Kidney epithelial cell (primary cell): ENCODE results near the gene GSE1. TPM values are rescaled to one million over a fixed set of nuclear protein-coding genes. Genes with fewer than 3 reads are reported as not detected.

Experiments
- DNase-seq: peaks from one replicate; pipeline ENCODE4 v3.0.0-alpha.2; 2010; ENCODE audit warnings: low read depth
- H3K27me3 ChIP-seq: 2 replicates; pipeline ENCODE4 v1.6.0; 2011; ENCODE audit warnings: low read length; ENCODE audit not compliant: control insufficient read depth, insufficient read depth
- H3K36me3 ChIP-seq: 2 replicates; pipeline ENCODE4 v1.5.1; 2011; ENCODE audit warnings: low read length; ENCODE audit not compliant: control insufficient read depth, insufficient read depth
- H3K4me3 ChIP-seq: 2 replicates; pipeline ENCODE4 v1.5.1; 2011; ENCODE audit warnings: low read depth, mild to moderate bottlenecking, control low read depth, low read length
- total RNA-seq: library from RNA; depleted of rRNA; stranded (reverse); fragments of >200 nt; gene quantifications from 2 replicates; pipeline ENCODE4 v1.2.3, GENCODE V29; 2015
- TF ChIP-seq, protein P1 (sequence below): IDR thresholded peaks from 2 replicates; pipeline ENCODE4 v1.5.1; 2011; ENCODE audit warnings: mild to moderate bottlenecking, moderate library complexity, low read length, control low read depth, inconsistent platforms; ENCODE audit not compliant: insufficient read depth, poor library complexity, severe bottlenecking

The GSE1 gene
- total RNA-seq, 1 donor from 2014 or later: 25.7 TPM

DNA sequence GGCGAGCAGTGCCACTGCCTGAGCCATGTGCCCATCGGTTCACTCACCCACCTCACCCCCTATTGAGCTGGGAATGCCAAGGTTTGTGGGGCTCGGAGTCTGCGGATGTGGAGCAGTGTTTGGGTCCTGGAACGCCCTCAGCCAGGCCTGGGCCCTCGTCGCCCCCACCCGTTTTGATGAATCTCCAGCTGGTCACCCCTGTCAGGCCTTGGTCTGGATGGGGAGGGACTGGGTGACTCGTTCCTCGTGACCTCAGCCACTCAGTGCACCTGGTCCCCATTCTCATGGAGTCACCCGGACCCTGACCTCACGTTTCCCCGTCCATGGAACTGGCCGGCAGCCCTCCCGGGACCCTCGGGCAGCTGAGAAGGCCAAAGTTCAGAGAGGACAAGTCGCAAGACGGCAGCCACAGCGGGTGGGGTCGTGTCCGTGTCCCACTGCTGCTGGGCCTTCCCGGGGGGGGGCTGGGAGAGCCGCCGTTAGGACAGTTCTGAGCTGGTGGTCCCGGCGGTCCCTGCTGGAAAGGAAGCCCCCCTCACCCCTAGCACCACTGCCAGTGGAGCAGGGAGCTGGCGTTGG lies 23.2 kb downstream of the GSE1 start:
- no peaks in the 10 kb centered on the region for H3K27me3 ChIP-seq
- no peak overlapping the region for H3K4me3 ChIP-seq
- TF ChIP-seq, protein P1, sequence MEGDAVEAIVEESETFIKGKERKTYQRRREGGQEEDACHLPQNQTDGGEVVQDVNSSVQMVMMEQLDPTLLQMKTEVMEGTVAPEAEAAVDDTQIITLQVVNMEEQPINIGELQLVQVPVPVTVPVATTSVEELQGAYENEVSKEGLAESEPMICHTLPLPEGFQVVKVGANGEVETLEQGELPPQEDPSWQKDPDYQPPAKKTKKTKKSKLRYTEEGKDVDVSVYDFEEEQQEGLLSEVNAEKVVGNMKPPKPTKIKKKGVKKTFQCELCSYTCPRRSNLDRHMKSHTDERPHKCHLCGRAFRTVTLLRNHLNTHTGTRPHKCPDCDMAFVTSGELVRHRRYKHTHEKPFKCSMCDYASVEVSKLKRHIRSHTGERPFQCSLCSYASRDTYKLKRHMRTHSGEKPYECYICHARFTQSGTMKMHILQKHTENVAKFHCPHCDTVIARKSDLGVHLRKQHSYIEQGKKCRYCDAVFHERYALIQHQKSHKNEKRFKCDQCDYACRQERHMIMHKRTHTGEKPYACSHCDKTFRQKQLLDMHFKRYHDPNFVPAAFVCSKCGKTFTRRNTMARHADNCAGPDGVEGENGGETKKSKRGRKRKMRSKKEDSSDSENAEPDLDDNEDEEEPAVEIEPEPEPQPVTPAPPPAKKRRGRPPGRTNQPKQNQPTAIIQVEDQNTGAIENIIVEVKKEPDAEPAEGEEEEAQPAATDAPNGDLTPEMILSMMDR: no peak
- H3K36me3 ChIP-seq: no peaks in the 10 kb centered on the region
- no peak for DNase-seq

DNA sequence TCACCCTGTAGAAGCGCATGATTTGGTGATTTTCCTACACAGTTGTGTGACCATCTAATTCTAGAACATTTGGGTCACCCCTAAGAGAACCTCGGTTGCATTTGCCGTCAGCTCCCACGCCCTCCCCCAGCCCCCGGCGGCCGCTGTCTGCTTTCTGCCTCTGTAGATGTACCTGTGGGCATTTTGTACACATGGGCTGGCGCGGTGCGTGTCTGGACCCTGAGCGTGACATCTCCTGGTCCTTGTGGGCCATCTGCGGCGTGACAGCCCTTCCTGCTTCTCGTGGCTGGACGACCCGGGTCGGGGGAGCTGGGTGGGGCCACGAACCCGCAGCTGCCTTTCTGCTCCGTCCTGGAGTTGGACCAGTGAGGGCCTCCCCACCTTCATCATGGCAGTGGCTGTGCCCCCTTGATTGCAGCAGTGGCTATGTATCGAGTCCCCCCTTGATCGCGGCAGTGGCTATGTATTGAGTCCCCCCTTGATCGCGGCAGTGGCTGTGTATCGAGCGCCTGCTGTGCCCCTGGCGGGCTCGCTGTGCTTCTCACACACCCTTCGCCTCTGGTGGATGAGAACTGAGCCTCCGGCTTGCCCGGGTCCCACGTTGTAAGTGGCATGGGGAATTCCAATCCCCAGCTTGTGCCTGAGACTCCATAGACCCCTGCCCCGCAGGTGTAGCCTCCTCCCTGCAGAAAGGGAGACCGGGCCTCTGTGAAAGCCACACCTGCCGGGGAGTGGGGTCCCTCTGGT lies 24.1 kb downstream of the GSE1 start:
- Histone ChIP-seq H3K4me3 (no peak overlapping the region), H3K27me3 (no peaks in the 10 kb centered on the region), H3K36me3 (no peaks in the 10 kb centered on the region)
- TF ChIP-seq, protein P1: no peak
- no peak for DNase-seq

DNA sequence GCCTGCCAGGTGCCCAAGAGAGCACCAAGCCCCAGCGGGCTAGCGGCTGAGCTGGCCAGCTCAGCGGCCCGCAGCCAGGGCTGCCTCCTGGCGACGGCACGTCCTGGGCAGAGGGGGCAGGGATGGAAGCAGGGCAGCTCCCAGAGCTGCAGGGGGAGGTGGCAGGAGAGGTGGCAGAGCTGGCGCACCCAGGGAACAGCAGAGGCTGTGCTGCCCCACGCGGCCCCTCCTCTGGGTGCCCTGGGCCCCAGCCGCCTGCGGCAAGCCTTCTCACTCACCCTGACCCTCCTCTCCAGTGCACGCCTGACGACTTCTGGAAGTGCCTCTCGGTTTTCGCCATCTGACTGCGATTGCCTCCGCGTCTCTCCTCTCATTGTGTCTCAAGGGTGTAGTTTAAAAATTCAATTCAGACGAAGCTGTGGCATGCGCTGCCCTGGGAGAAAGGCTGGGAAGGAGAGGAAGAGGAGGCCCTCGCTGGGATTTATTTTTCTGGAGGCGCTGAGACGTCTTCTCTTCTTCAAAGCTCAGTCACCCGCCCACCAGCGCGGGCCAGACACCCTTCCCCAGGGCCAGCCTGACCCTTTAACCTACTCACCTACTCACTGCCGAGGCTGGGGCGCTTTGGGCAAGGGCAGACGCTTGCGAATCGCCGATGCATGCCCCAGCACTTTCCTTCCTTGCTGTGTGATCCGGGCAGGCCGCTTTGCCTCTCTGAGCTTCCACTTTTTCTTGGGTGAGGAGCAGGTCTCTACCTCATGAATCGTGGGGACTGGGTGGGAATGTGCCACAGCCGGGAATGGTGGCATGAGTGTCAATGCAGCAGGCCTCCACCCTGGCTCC lies 24.9 kb downstream of the GSE1 start:
- TF ChIP-seq, protein P1: peak; percentile 16
- no peak overlapping the region for H3K4me3 ChIP-seq
- H3K36me3 ChIP-seq: no peaks in the 10 kb centered on the region
- no peak for DNase-seq
- H3K27me3 ChIP-seq: no peaks in the 10 kb centered on the region

DNA sequence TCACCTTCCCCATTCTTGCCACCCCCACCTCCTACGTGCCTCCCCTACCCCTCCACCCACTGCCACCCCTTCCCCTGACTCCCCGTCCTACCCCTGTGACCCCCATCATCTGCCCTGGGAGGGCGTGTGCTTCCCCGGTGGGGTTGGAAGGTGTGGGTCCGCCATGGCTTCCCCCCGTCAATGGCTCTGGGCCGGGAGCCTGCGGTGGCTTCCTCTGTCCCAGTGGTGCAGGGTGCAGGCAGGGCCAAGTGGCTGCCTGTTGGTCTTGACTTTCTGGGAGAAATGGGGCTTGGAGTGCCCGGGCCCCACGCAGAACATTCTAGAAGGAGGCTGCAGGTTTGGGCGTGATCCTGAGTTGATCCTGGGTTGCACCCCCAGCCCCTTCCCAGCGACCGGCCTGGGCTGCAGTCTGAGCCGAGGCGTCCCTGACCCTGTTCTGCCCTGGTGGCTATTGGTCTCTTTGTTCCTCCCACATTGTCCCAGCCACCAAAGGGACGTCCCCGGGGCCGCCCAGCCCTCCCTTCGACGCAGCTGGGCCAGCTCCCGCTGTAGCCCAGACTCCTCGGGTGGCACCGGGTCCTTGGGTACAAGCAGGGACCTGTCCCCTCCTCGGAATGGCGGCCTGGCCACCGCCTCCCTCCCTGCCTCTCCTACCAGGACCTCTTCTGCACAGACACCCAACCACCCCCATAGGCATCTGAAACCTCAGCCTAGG lies 25.7 kb downstream of the GSE1 start:
- Histone ChIP-seq H3K36me3 (no peaks in the 10 kb centered on the region), H3K27me3 (no peaks in the 10 kb centered on the region), H3K4me3 (no peak overlapping the region)
- TF ChIP-seq, protein P1: no peak
- no peak for DNase-seq

DNA sequence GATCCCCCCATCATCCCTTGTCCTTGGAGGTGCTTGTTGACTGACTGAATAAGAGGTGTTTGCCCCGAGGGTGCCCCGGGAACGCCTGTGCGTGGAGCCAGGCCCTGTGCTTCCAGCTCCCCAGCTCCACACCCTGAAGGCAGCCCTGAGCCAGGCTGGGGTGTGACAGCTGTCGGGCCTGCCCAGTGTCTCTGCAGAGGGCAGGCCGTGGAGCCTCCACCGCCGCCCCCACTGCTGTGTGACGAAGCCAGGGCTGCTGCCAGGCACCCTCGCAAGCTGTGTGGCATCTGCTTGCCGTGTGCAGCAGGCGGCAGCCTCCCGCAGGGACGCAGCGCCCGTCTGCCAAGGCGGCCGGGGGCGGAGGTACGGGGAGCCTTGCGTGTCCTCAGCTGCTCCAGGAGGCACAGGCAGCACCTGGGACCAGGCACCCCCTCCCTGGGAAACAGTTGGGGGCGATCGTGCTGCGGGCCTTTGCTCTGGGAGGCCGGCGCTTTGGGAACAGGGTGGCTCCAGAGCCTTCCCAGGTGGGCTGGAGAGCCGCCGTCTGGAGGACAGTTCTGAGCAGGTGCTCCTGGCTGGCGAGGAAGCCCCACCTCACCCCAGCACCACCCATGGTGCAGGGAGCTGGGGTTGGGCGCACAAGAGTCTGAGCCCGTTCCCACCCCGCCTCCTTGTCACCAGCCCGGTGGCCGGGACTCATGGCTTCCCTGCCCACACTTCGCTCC lies 26.6 kb downstream of the GSE1 start:
- no peaks in the 10 kb centered on the region for H3K27me3 ChIP-seq
- DNase-seq: no peak
- no peak overlapping the region for H3K4me3 ChIP-seq
- TF ChIP-seq, protein P1: no peak
- H3K36me3 ChIP-seq: no peaks in the 10 kb centered on the region
